Loucy (cell line): Measurements from ENCODE around the gene AVPR2.

Experiments used
- H2AFZ ChIP-seq: fragments of 200-600 bp; sonication (generic); 2 replicates; pipeline ENCODE4 v1.6.0; 2016; ENCODE audit warnings: antibody characterized with exemption, mild to moderate bottlenecking, low read length, moderate library complexity
- H3F3A ChIP-seq: fragments of 200-600 bp; 2 replicates; pipeline ENCODE4 v1.6.0; 2016; ENCODE audit warnings: antibody characterized with exemption, low read depth, mild to moderate bottlenecking
- H3K27me3 ChIP-seq: fragments of 200-600 bp; sonication (generic); 2 replicates; pipeline ENCODE4 v1.6.1; 2014; ENCODE audit warnings: low read length, mild to moderate bottlenecking; ENCODE audit not compliant: insufficient read depth, poor library complexity, severe bottlenecking
- H3K36me3 ChIP-seq: fragments of 200-600 bp; sonication (generic); 2 replicates; pipeline ENCODE4 v1.6.1; 2016; ENCODE audit warnings: low read length; ENCODE audit not compliant: insufficient read depth
- H3K4me1 ChIP-seq: fragments of 200-600 bp; sonication (generic); 2 replicates; pipeline ENCODE4 v1.5.1; 2014; ENCODE audit warnings: low read length, mild to moderate bottlenecking; ENCODE audit not compliant: insufficient read depth, poor library complexity, severe bottlenecking
- H3K4me2 ChIP-seq: fragments of 200-600 bp; sonication (generic); 2 replicates; pipeline ENCODE4 v1.6.0; 2014; ENCODE audit warnings: antibody characterized with exemption, low read length, low read depth, mild to moderate bottlenecking; ENCODE audit not compliant: poor library complexity, severe bottlenecking
- H3K4me3 ChIP-seq: fragments of 200-600 bp; sonication (generic); 2 replicates; pipeline ENCODE4 v1.5.1; 2014; ENCODE audit warnings: low read length, mild to moderate bottlenecking, mixed read lengths; ENCODE audit not compliant: poor library complexity, severe bottlenecking
- H3K79me2 ChIP-seq: fragments of 200-600 bp; sonication (generic); 2 replicates; pipeline ENCODE4 v1.6.1; 2014; ENCODE audit warnings: low read length; ENCODE audit not compliant: insufficient read depth
- H3K9ac ChIP-seq: fragments of 200-600 bp; sonication (generic); 2 replicates; pipeline ENCODE4 v1.6.0; 2014; ENCODE audit warnings: mild to moderate bottlenecking, low read depth, low read length, moderate library complexity; ENCODE audit not compliant: poor library complexity, severe bottlenecking
- H3K9me2 ChIP-seq: fragments of 200-600 bp; sonication (generic); replicated peaks from 2 replicates; pipeline ENCODE4 v1.6.1; 2016; ENCODE audit warnings: low read depth, low read length, mixed read lengths
- H3K9me3 ChIP-seq: fragments of 200-600 bp; sonication (generic); 2 replicates; pipeline ENCODE4 v1.6.1; 2014; ENCODE audit warnings: mild to moderate bottlenecking, antibody characterized with exemption, low read length, low read depth; ENCODE audit not compliant: insufficient read depth
- H4K20me1 ChIP-seq: fragments of 200-600 bp; sonication (generic); 2 replicates; pipeline ENCODE4 v1.6.0; 2014; ENCODE audit warnings: antibody characterized with exemption, low read length, mild to moderate bottlenecking; ENCODE audit not compliant: insufficient read depth, poor library complexity, severe bottlenecking
- CTCF ChIP-seq: fragments of 200-600 bp; sonication (generic); conservative IDR thresholded peaks from 2 replicates; pipeline ENCODE4 v1.5.1; 2014; ENCODE audit warnings: mild to moderate bottlenecking, antibody characterized with exemption, low read length
- EZH2phosphoT487 ChIP-seq: fragments of 200-600 bp; IDR thresholded peaks from 2 replicates; pipeline ENCODE4 v1.6.1; 2018; ENCODE audit warnings: antibody characterized with exemption, mild to moderate bottlenecking, moderate library complexity, borderline replicate concordance

The AVPR2 gene

GRCh38 chrX:153881281-153881680 lies 23.2 kb upstream of the AVPR2 start:
- no peak overlapping the region for H3K4me2 ChIP-seq
- no peaks in the 10 kb centered on the region for H3K9me2 ChIP-seq
- H3K9me3 ChIP-seq = no peaks in the 10 kb centered on the region
- no peaks in the 10 kb centered on the region for H3K79me2 ChIP-seq
- no peaks in the 10 kb centered on the region for H3K27me3 ChIP-seq
- no peak for TF ChIP-seq EZH2phosphoT487
- no peak for TF ChIP-seq CTCF
- H3K9ac ChIP-seq = no peak overlapping the region
- no peaks in the 10 kb centered on the region for H3F3A ChIP-seq
- H3K36me3 ChIP-seq = no peaks in the 10 kb centered on the region
- no peaks in the 10 kb centered on the region for H4K20me1 ChIP-seq
- peaks cover 16% of the 10 kb centered on the region for H3K4me1 ChIP-seq
- no peak overlapping the region for H2AFZ ChIP-seq
- no peak overlapping the region for H3K4me3 ChIP-seq

GRCh38 chrX:153882086-153882498 lies 22.4 kb upstream of the AVPR2 start:
- H4K20me1 ChIP-seq = no peaks in the 10 kb centered on the region

GRCh38 chrX:153882557-153882956 lies 21.9 kb upstream of the AVPR2 start:
- no peak overlapping the region for H3K4me2 ChIP-seq
- H3K36me3 ChIP-seq = no peaks in the 10 kb centered on the region
- peaks cover 20% of the 10 kb centered on the region for H3K4me1 ChIP-seq
- H3K9ac ChIP-seq = no peak overlapping the region
- no peak for TF ChIP-seq EZH2phosphoT487
- no peak for TF ChIP-seq CTCF
- no peaks in the 10 kb centered on the region for H3K9me2 ChIP-seq
- no peaks in the 10 kb centered on the region for H3K79me2 ChIP-seq
- H3K9me3 ChIP-seq = no peaks in the 10 kb centered on the region
- H4K20me1 ChIP-seq = no peaks in the 10 kb centered on the region
- no peaks in the 10 kb centered on the region for H3F3A ChIP-seq
- no peak overlapping the region for H2AFZ ChIP-seq
- no peaks in the 10 kb centered on the region for H3K27me3 ChIP-seq
- H3K4me3 ChIP-seq = no peak overlapping the region

More at GRCh38 chrX:153882086-153882498, 22.4 kb upstream of the AVPR2 start:
- Histone ChIP-seq H3K27me3 (no peaks in the 10 kb centered on the region), H3K9me2 (no peaks in the 10 kb centered on the region), H3K4me1 (peaks cover 17% of the 10 kb centered on the region), H3K4me3 (no peak overlapping the region), H3K4me2 (no peak overlapping the region), H3K9ac (no peak overlapping the region), H2AFZ (no peak overlapping the region), H3K36me3 (no peaks in the 10 kb centered on the region), H3F3A (no peaks in the 10 kb centered on the region), H3K79me2 (no peaks in the 10 kb centered on the region), H3K9me3 (no peaks in the 10 kb centered on the region)
- no peak for TF ChIP-seq EZH2phosphoT487
- TF ChIP-seq CTCF = no peak
